IPS-NIHi11 (cell line): ENCODE measurements around the gene LMX1B.
"Not testable (repeated sequence)": the region's sequence is repeated elsewhere in the genome, so short reads cannot be mapped to it uniquely, and the experiment has no call there.

Experiments used
- DNase-seq: peaks from one replicate; pipeline ENCODE4 v3.0.0; 2012; ENCODE audit warnings: mixed read lengths, low spot score

The LMX1B gene

DNA sequence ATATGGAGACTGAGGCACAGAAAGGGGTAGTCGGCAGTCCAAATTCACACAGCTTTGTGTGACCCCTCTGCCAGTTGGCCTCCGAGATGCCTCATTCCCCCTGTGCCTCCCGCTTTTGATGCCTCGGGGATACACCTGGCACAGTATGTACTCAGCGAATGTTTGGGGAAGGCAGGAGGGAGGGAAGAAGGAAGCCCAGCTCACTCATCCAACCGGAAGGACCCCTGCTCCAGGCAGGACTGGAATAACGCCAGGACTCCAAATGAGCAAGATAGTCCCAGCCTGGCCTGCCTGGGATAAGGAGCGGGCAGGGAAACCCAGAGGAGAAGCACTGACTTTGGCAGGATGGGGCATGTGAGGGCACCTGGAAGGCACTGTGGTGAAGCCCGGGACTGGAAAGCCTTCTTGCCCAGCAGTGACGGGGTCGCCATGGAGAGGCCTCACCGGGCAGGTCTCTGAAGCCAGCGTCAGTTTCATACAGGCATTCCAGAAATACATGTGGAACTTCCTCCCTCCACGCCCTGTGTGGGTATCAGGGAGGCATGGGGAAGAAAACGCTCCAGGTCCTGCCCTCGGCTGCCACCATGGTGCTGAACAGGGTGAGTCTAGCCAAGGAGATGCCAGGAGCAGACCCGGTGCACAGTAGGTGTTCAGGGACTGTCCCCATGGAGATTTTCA lies 20.3 kb downstream of the LMX1B start:
- no peak for DNase-seq

DNA sequence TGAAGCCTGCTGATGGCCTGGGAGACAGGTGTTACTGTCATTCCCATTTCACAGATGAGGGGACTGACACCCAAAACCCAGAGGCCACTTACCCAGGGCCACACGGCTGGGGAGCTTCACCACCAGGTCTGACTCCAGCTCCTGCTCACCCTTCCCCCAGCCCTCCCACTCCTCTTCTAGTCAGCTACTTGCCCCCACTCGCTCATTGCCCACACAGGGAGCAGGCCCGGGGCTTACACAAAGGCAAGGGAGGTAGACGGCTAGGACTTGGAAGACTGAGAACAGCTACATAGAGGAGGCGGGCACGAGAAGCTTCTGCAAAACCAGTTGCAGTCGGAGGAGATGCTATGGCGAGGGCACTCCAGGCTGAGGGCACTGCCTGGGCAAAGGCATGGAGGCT lies 21.3 kb downstream of the LMX1B start:
- no peak for DNase-seq

DNA sequence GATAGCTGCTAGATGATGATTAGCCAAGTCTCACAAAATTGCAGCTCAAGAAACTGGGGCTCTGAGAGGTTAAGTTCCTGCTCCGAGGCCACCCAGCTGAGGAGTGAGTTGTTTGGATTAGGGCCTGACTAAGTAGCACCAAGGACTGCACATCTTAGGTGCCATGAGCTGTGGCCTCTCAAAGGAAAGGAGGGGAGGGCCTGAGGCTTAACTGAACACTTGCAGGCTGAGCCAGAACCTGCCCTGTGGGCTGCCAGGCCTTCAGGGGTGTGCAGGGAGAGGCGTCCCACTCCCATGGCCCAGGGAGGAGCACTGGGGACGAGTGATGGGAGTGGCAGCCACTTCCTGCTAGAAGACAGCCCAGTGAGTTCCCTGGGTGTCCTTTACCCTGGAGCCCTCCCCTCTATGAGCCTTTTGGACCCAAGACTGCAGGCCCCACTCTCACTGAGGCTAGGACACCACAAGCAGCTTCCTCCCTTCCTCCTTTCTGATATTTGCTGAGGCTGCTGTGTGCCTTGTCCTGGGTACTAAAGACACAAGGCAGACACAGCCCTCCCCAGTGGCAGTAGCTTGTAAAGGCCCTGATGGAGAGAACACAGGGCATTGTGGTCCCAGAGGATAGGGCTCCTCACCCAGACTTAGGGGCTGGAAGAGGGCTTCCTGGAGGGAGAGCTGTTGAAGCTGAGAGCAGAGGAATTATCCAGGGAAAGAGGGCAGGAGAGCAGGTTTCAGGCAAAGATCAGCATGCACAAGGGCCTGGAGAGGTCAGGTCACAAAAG lies 22.1 kb downstream of the LMX1B start:
- DNase-seq: no peak

DNA sequence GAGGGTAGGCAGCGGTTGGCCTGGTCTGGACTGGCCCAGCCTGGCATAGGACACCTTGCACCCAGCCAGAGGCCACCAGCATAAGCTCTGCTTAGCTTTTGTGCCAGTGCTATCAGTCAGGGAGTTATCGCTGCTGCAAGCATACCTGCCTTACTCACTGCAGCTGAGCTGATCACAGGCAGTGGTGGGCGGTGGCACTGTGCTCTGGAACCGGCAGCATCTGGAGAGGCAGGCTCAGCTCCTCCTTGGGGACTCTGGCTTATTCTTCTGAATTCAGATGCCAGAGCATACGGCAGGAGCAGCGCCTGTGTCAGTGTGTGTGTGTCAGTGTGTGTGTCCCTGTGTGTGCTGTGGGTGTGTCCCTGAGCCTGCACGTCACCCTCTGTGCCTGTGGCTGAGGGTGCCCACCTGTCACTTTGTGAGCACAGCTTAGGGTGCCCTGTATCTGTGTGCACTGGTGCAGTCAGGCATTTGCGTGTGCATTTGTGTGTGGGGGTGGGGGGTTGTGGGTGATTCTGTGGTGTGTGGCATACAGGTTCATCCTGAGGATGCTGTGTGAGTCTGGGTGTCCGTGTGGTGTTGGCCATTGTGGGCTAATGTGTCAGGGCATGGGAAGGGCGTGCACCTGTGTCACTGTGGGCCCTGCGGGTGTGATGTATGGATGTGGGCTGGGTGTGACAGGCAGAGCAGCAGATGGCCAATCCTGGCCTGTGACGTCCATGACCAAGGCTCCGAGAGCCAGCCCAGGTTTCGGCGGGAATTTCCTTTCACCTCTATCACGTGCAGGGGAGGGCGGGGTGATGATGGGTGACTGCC lies 23.5 kb downstream of the LMX1B start:
- no peak for DNase-seq

DNA sequence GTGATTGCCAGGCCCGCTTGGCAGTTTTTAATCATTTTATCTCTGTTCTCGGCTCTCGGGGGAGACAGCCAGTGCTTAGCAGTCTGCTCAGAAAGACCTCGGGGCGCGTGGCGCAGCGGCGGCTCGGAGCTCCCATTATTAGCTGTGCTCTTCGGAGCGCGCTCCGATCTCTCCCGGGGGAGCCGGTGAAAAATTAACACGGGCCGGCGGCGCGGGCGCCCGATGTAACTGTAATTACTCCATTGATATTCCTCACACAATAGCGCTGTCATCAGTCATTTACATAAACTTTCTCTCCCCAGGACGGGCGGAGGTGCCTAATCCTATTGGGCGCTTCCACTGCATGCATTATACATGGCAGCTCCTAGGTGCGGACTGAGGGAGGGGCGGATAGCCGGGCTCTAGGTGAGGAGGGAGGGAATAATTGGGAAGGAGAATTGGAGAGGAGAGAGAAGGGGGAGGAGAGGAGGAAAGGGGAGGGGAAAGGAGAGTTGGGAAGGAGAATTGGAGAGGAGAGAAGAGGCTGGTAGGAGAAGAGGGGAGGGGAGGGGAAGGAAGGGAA lies 24.9 kb downstream of the LMX1B start:
- DNase-seq: peak; percentile 66

DNA sequence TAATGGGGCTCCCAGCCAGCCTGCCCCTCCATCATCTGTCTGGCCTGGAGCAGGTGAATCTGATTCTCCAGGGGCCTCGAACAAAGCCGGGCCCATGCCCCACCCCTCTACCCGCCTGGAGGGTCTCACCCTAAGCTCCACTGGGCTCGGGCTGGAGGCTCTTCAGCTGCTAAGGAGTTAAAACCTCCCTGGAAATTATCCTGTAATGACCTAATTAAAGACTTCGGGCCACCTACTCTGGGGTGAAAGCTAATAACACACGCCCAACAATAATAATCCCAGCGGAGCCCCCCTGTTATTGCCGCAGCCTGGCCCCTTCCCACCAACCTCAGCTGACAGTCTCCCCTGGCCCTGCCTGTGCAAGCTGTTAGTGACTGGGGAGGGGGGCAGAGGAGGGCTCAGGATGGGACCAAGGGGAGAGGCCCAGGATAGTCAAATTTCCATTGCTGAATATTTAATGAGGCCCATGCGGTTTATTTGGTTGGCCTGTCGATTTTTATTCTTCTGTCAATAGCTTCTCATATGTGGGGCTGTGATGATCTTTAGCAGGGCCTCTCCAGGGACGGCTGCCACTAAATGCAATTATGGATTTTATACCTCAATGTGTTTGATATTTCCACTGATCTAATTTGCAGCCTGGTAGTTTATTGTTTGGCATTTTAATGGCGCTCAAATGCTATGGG lies 25.7 kb downstream of the LMX1B start:
- no peak for DNase-seq

DNA sequence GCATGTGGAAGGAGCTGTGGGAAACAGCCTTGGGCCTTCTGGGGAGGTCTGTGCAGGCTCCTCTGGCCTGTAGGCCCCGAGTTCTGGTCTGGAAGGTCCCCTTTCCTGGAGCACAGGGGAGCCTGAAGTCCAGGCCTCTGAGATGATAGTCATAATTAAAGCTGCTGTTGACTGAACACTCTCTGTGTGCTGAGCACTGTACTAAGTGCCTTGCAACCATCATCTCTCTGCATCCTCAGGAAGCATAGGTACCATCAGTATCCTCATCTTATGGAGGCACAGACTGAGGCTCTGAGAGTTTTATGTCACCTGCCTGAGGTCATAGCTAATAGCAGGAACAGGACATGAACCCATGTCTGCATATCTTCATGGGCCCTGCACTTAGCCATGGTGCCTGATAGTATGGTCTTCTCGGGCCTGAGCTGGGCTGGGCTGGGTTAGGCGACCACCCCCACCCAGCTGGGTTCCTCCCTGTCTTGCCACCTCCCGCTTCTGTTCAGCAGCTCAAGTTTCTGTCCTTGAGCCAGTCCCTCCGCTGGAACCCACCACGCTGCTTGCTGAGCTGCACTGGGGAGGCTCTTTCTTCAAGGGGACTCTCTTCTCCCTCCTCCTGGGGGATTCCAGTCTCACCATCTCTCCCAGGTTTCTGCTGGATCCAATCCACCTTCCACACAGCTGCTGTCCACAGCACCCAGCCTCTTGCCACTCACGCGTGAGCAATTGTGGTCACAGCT lies 27.6 kb downstream of the LMX1B start:
- no peak for DNase-seq

DNA sequence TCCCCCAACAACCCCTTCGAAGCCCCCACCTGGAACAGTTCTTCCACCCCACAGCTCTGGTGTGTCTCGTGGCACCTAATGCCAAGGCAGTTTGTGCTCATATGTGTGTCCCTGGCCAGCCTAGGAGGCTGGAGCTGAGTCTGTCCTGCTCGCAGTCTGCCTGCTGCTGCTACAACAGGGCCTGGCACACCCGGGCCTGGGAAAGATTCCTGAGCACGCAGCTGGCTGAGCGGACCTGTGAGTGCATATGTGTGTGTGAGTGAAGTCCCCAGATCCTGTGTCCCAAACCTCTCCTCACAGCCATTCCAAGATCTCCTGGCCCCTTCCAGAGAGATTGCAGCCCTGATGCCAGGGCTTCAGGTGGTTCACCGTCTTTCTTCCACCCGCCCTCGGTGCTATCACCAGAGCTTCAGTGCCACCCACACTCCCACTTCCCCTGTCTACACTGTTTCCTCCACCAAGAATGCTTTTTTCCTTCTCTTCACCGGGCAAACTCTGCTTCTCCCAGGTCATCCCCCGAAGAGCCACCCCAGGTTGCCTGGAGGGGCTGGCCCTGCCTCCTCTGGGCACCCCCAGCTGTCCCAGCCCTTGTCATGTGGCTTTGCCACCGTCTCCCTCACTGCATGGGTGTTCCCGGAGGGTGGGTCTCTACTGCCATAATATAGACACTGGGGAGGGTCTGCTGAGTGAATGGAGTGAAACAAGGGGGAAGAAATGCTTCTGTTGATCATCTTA lies 28.4 kb downstream of the LMX1B start:
- DNase-seq: no peak

DNA sequence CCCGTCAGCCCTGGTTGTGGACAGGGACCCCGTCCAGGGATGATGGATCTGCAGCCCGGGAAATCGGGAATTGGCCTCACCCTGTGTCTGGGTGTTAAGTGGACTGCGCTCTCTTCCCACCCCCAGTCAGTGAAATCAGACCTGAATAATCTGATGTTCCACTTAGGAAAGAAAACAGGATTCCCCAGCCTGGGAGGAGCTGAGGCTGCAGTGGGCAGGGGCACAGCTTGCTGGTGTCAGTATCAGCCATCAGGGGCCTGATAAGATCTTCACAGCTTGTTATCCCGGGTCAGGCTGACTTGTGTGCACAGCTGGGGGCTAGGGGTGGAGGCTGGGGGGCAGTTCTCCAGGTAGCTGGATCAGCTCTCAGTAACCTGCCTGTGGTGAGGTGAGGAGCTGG lies 29.1 kb downstream of the LMX1B start:
- DNase-seq: no peak

DNA sequence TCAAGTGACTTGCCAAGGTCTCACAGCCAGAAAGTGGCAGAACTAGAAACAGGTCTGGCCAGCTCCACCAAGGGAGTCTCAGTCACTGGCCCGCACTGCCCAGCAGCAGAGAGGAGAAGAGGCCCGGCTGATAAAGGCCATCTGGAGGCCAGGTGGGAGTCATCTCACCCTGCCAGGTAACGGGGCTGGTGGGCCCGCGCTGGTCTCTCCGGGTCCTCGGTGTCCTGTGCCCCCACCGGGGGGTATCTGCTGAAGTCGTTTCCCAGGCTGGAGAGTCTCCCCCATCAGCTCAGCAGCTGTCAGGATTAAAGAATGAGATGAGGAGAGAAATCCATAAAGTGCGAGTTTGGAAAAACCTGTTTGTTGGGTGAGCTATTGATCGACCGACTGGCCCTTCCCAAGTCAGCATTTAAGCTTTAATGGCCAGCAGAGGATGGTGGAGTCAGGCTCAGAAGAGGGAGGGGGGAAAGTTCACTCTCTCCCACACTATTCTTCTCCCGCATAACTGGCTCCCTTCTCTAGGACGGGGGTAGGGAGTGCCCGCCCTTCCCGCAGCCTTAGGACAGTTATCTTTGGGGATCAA lies 30.3 kb downstream of the LMX1B start:
- no peak for DNase-seq

DNA sequence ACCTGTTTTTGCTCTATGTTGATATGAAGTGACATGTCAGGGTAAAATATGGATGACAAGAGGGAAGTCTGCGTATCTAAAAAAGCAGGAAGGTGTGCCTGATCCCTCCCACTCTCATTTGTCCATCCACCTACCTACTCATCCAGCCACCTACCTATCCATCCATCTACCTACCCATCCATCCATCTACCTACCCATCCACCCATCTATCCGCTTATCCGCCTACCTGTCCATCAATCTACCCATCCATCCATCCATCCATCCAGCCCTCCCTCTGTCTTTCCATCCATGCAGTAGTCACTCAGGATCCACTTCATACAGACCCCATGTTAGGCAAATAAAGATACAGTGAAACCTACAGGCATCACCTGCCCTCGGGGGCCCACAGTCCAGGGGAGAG lies 32.4 kb downstream of the LMX1B start:
- no peak for DNase-seq

DNA sequence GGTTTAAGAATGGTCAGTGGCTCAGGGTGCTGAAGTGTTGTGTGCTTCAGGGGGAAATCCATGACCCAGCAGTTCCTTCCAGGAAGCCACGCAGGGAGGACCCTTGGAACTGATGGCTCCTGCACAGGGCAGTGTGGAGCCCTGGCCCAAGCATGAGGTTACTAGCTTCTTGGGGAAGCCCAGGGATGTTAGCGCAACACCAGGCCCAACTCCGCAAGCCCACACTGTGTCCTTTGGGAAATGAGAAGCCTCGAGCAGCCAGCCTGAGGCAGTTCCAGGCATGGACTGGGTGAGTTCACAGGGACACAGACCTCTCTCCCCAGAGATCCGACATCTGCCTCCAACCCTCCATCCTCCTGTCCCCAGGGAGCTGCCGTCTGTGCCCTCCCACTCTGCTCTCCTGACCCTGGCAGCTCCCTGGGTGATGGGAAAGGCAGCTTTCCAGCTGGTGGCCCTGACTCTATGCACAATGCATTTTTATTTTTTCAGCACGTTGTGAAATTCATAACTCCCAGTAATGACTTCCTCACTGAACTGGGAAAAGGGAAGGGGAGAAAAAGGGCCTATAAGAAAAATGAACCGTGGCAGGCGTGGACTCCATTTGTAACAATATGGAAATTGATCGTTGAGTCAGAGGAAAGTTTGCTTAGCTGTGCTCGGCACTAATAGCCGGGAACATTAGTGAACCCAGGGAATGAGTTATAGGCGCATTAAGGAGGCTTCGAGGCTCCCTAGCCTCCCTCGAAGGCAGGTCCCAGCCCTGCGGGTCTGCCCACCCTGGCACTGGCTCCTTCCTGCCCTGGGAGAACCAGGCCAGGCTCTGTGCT lies 34.1 kb downstream of the LMX1B start:
- DNase-seq: no peak

DNA sequence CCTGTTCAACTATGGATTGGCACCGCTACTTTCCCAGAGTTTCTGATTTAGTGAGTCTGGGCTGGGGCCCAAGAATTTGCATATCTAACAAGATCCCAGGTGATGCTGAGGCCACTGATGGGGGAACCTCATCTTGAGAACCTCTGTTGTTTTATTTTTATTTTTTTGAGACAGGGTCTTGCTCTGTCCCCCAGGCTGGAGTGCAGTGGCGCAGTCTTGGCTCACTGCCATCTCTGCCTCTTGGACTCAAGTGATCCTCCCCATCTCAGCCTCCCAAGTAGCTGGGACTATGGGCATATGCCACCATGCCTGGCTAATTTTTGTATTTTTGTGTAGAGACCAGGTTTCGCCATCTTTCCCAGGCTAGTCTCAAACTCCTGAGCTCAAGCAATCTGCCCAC lies 35.7 kb downstream of the LMX1B start:
- no peak for DNase-seq

DNA sequence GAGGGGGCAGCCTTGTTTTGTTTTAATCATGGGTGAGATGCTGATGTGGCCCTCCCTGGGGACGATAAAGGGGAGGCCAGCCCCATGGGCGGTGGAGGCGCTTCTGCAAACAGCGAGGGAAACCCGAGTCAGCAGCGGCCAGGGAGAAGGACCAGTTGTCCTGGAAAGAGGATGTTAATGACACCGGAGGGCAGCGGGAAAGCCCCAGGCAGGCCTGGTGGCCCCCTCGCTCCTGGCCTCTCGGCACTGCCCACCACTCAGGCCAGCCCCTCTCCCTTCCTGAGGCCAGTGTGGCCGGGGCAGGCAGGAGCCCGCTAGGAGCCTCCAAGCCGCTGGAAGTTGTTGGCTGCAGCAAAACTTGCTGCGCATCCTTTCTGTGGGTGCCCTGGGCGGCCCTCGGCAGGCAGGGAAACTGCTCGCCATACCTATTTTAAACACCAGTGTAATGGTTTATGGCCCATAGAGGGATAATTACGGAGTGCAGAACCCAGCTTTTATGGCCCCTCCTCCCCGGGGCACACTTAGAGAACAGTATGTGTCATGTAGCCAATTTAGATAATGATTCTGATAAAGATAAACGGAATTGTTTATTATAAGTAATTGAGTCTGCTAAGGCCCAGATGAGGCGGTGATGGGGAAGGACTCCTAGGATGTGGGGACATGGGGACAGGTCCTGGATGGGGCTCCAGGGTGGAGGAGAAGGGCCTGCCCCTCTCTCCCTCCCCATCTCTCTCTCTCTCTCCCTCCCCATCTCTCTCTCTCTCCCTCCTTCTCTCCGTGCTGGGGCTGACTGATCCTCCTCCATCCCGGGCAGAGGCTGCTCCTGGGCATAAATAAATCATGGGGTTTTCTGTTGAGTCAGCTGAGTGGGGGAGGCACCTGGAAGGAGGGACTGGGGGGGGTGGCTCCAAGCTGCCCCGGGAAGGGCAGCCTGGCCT lies 36.9 kb downstream of the LMX1B start:
- no peak for DNase-seq

DNA sequence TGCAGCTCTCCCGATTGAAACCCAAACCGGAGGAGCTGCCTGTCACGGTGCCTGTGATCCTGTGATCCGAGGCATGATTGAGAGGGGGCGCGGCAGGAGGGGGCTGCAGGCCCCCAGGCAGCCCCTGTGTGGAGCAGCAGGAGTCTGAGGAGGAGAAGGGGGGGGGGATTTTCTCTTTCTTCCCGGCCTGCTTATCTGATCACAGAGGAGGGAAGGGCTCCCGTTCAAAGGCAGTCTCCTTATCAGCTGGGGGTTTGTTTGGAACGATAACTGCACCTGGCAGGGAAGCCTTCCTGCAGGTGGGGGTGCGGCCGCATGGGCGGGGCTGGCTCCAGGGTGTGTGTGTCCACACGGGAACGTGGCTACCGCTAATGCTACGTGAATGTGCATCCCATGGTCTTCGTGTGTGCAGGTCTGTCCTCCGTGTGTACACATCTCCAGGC lies 38.4 kb downstream of the LMX1B start:
- DNase-seq: no peak

DNA sequence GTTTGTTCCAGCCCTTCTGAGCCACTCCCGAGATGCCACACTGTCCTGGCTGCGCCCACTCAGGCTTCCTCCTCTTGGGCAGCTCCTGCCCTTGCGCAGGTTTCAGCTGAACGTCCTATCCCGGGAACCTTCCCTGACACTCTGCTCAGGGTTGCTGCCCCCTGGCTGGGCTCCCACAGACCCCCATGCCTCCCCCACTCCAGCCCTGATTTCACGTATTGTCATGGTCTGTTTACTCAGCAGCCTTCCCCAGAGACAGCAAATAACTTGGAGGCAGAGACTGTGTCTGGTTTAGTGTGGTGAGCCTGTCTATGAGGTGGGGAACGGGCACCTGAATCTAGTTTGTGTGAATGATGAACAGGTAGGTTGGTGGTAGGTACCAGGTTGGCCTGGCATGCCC lies 40.4 kb downstream of the LMX1B start:
- no peak for DNase-seq

DNA sequence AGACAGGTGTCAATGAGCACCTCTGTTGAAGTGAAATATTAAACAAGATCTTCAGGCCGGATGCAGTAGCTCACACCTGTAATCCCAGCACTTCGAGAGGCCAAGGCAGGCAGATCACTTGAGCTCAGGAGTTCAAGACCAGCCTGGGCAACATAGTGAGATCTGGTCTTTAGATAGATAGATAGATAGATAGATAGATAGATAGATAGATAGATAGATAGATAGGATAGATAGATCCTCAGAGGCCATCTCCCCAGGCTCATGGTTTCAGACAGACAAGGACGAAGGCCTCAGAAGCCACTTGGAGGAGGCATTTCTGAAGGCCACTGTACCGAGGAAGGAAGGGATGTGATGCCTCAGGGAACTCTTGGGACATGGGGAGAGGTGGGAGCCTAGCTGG lies 42.5 kb downstream of the LMX1B start:
- not testable (repeated sequence) for DNase-seq

DNA sequence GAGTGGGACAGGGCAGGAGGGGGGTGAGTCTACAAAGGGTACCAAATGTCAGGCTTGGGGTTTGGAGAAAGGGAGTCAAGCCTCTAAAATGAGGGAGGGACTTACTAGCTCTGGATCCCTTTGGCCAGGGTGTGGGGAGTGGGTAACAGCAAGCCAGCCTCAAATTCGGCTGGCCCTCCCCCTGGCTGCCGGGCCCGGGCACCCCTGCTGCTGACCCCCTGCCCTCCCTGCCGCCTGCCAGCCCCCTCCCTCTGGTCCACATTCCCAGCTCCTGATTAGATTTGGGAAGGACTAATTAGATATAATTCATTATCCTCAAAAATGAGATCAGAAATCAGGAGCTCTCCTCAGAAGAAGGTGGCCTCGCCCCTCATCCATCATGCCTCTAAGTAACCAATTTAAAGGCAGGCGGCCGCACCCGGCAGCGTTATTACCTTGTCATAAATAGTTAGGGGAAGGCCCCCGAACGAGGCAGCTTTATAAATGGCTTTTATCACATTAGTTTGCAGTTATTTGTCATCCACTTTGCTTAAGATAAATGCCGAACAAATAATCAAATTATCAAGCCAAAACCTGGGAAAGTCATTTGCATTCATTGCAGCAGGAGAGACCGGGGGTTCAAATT lies 44.6 kb downstream of the LMX1B start:
- DNase-seq: no peak
